HG02623 (cell line): Measurements from ENCODE around the gene ZNF292.
"Not testable (repeated sequence)": the region's sequence is repeated elsewhere in the genome, so short reads cannot be mapped to it uniquely, and the experiment has no call there.

Source experiments
- ATAC-seq: cut with Tn5 transposase; IDR thresholded peaks from one replicate; pipeline ENCODE4 v1.9.1; 2021; ENCODE audit warnings: moderate library complexity; ENCODE audit not compliant: unreplicated experiment

ZNF292 gene

DNA sequence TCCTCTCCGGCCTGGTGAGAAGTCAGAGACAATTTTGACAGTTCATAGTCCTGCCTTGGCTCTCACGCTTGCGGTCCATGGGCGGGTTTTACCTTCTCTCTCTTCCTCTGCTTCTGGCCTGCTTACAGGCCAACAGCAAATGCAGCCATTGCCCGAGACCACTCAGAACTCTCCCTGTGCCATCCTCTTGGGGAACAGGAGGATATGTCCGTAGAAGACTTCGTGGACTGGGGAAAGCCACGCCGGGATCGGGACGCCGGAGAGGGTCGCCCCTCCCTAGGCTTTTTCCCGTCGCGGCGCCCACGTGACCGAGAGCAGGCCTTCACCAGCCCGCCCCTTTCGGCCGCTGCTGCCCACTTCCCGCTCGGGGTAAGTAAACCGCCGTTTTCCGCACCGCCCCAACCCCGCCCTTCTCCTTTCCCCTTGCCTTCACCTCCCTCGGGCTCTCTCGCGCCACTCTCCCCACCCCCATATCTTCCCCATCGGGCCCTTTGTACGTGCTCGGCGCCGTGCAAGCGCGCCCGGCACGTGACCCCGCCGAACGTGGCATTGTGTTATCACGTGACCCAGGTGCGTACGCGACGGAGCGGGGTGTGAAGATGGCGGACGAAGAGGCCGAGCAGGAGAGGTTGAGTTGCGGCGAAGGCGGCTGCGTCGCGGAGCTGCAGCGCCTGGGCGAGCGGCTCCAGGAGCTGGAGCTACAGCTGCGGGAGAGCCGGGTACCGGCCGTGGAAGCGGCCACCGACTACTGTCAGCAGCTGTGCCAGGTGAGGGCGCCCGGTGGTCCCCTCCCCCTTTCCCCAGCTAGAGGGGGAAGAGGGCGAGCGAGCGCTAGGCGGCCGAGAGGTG, at the start of gene ZNF292:
ZNF292 (plus strand) TSS at position 573 of the 849 bp plus-strand sequence; CDS start at position 600, 27 bp downstream.
- peak; percentile 73 for ATAC-seq

DNA sequence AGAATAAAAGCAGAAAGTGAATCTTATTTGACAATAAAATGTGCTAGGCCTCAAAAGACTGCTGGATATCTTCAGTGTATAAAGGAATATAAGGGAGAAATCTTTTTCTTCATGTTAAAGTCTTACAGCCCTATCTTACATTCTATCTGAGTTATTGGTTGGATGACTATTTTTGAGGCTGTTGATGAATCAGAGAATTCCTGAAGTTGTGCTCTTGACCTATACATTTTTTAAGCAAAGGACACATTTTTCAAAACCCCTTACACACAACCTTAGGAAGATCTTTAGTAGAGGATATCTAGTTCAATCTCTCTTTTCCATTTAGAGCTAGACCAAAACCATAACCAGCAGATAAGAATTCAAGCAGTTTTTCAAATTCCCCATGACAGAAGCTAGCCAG, 49.5 kb upstream of the ZNF292 start:
- ATAC-seq: no peak

DNA sequence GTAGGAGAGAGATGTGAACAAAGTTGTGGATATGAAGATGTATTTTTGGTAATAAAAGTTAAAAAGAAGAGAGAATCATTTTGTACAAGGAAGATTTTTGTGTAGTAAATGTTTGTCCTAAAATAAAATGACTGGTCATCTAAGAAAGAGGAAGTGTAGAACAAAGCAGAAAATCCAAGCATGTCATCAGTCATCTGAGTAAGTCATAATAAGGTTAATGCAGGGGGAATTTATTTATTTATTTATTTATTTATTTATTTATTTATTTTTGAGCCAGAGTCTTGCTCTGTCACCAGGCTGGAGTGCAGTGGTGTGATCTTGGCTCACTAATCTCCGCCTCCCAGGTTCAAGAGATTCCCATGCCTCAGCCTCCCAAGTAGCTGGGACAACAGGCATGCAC, 44.7 kb upstream of the ZNF292 start:
- ATAC-seq: no peak

DNA sequence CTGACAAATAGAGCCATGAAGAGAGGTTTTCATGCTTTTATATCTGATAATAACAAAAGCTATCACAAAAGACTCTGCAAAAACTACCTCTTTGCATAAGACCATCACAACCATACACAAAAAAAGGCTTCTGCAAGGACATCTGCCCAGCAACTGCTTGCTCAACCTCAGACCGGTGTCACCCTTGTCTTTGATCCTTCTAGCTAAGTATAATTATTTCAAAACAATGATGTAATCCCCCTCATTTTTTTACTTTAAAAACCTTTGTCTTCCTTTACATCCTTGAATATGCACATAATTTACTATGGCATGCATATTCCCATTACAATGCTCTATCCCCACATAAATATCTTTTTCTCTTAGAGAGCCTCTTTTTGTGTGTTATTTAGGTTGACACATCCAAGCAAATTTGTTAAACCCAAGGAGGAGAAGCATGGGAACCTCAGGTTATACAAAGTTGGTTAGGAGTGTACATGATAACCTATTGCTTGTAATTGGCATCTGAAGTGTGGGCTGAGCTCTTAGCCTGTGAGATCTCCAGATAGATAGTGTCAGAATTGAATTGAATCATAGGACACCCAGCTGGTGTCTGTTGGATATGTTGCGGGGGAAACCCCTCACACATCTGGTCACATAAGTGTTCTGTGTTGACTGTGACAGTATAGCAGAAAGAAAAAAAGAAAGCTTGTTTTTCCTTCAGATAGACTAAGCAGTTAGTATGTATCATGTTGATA, 39.8 kb upstream of the ZNF292 start:
- peak; percentile 97 for ATAC-seq

DNA sequence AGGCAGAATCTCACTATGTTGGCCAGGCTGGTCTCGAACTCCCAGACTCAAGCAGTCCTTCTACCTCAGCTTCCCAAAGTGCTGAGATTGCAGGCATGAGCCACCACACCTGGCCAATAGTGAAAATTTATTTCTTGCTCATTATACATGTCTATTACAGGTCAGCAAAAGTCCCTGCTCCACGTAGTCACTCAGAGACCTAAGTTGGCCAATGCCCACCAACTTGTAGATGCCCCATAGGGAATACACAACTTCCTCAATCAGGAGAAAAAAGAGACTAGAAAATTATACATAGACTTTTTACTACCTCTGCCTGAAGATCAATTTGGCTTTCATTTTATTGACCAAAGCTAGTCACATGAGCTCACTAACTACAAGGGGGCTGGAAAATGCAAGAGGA, 38.4 kb upstream of the ZNF292 start:
- no peak for ATAC-seq

DNA sequence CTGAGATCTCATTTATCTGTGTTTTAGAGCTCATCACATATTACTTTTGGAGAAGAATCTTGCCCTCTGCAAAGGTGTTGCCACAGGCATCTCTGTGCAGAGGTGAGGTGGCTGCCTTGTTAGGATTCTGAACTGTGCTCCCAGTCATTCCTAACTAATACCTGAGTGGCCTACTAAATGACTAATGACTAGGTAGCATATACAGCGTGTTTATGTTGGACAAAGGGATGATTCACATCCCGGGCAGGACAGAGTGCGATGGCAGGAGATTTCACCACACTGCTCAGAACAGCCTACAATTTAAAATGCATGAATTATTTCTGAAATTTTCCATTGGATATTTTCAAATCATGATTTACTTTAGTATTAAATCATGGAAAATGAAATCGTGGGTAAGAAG, 37.3 kb upstream of the ZNF292 start:
- no peak for ATAC-seq

DNA sequence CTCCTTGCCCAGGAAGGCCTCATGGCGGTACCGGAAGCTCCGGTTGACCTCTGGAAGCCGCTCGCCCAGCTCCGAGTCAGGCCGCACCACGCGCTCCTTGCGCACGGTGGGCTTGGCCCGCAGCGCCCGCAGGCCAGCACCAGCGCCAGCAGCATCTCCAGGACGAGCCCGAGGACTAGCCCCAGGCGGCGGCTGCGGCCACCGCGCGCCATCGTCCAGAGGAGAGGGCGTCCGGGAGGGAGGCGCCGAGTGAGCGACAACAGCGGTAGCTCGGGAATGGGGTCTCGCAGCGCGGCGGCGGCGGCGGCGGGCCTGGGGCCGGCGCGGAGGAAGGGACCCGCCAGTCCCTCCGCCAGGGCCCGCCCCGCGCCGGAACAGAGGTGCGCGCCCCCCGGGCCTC, 32.9 kb upstream of the ZNF292 start:
- no peak for ATAC-seq

DNA sequence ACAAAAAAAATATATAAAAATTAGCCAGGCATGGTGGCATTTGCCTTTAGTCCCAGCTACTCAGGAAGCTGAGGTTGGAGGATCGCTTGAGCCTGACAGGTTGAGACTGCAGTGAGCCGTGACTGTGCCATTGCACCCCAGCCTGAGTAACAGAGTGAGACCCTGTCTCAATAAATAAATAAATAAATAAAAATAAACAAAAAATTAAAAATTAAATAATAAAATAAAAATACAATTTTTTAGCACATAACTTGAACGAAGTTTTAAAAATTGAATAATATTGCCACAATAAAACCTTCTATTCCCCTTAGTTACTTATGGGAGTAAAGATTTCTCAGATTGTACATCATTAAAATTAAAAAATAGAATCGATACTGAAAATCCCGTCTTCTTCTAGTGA, 31.3 kb upstream of the ZNF292 start:
- no peak for ATAC-seq

DNA sequence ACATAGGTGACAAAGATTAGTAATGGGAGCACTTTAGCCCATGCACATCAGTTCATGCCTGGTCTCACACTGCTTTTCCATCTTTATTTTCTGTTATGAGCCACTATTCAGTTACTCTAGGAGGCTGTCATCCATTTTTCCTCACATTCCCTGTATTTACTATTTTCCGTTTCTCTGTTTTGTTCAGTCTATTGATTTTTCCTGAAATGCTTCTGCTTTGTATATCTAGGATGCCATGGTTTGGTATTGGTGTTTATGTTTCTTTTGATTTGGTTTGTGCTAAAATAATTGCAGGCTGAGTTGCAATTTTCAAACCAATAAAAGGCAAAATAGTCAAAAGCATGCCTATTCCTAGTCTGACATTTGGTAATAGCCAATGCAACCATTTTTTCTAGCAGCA, 28.9 kb upstream of the ZNF292 start:
- ATAC-seq: no peak

DNA sequence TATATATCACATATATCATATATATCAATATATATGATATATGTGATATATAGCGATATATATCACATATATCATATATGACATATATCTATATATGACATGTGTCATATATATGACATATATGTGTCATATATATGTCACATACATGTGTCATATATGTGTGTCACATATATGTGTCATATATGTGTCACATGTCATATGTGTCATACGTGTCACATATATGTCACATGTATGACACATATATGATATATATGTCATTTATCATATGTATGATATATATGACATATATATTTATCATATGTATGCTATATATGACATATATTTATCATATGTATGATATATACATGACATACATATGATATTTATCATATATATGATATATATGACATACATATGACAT, 27.6 kb upstream of the ZNF292 start:
- no peak for ATAC-seq

DNA sequence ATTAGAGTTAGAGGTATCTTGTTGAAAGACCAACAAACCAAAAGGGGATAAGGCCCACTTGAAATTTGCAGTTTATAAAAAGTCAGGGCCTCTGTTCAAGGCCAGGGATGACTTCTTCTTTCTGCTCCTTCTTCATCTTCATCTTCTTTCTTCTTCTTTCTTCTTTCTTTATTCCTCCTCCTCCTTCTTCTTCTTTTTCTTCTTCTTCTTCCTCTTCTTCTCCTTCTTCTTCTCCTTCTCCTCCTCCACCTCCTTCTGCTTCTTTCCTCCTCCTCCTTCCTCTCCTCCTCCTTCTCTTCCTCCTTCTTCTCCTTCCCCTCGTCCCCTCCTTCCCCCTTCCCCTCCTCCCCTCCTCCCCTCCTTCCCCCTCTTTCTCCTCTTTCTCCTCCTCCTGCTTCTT, 18.4 kb upstream of the ZNF292 start:
- ATAC-seq: no peak

DNA sequence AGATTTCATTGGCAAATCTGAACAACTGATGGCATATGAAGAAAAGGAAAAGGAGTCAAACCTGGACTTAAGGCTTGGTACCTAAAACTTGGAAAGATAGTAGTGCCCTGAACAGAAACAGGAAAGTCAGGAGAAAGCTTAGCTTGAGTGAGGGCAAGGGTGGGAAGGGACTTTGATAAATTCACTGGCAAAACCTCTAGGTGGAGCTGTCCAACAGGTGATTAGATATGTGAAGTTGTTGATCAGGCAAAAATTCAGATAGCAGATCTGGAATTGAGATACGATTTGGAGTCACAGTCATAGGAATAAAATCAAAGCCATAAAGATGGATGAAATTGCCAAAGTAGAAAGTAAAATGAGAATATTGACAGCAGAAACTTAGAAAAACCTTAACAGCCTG, 16.1 kb upstream of the ZNF292 start:
- ATAC-seq: peak; percentile 60

DNA sequence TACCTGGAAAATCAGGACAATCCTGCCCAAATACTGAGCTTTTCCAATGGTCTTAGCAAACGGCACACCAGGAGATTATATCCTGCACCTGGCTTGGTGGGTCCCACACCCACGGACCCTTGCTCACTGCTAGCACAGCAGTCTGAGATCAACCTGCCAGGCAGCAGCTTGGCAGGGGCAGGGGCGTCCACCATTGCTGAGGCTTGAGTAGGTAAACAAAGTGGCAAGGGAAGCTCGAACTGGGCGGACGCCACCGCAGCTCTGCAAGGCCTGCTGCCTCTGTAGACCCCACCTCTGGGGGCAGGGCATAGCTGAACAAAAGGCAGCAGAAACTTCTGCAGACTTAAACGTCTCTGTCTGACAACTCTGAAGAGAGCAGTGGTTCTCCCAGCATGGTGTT, 15.4 kb upstream of the ZNF292 start:
- ATAC-seq: not testable (repeated sequence)

DNA sequence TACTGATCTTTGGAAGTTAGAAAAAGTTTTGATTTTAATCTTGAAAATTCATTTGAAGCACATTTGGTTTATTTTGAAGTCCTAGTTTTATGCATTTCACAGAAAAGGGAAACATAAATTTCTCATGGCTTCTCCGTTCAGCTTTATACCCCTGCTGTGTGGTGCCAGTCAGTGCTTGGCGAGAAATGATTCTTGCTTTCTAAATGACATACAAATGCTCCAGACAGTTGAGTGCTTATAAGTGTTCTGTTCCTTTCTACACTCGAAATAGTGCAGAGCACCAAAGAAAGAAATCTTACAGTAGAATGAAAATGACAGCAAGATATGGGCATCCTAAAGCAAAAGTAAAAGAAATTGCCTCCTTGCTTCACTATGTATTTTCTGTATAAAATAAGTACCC, 9.0 kb upstream of the ZNF292 start:
- peak; percentile 75 for ATAC-seq

DNA sequence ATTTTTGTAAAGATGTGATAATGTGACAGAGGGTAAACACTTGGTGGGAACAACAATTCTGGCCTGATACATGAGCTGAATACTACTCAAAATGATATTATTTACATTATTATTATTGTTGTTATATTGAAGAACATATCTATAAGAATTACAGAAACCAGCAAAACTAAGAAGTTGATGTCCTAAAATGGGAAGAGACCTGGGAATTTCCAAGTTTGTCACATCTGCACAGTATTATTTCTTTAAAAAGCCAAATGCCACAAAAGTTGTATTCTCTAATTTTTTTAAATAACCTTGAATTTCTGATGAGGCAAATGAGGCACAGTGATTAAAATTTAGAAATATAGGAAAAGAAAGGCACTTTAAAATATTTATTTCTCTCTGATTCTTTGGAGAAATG, 5.0 kb upstream of the ZNF292 start:
- ATAC-seq: no peak

DNA sequence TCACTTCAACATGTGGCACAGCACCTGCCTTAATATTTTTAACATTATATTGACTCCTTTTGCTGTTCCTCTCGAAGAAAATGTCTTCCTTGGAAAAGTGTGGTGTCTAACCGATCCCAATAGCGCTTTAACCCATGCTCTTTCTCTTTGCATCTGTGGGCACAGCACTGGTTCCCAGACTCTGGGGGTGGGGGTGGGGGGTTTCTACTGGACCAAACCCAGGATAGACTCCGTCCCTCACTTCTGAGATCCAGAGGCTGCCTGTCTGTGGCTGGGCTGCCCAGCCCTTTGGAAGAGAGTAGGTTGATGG, 3.9 kb upstream of the ZNF292 start:
- no peak for ATAC-seq

DNA sequence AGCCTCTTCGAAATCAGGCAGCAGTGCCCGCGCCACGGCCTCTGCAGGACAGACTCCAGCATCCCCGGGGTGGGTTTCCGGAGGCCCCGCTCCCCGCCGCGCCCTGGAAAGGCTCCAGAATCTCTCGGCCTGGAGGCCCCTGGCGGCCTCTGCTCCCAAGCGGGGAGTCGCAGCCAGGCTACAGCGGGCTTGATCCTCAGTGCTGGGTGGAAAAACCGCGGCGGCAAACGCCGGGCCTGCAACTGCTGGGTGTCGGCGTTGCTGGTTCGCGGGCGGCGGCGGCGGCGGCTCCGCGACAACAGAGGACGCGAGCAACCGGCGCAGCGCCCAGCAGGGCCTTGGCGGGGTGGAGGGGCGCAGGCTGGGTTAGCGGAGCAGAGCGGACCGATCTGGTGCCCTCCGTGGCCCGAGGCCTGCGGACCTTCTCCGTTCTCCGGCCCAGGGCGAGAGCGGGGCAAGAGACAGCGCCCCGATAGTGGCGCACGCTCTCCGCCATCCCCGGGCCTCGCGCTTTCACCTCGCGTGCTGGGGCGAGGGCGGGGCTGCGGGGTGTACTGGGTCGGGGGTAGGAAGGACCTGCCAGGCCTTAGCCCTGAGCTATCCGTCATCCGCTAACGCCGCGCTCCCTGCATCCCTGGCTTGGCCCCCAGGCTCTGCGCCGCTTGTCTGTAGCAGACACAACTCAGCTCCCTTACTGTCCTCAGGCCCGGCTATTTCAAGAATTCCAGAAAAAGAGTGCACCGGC, 3.4 kb upstream of the ZNF292 start:
- peak; percentile 32 for ATAC-seq

DNA sequence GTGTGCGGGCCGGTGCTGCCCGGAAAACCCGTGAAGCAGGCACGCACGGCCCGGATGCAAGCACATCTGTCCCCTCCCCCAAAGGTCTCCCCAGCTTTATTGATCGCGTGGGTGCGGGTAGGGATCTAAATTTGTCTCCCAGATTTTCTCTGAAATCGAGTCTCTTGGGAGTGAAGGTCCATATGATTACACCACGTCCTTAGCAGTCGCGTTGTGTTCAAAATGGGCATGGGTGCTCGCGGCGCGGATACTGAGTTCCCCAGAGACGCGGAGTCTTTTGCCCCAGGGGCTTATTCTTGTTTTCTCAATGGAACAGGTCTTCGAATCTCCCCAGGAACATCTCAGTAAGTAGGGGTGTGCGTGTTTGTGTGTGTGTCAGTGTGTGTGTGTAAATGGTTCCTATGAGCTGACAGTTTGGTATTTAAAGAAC, 2.8 kb upstream of the ZNF292 start:
- peak; percentile 0 for ATAC-seq

DNA sequence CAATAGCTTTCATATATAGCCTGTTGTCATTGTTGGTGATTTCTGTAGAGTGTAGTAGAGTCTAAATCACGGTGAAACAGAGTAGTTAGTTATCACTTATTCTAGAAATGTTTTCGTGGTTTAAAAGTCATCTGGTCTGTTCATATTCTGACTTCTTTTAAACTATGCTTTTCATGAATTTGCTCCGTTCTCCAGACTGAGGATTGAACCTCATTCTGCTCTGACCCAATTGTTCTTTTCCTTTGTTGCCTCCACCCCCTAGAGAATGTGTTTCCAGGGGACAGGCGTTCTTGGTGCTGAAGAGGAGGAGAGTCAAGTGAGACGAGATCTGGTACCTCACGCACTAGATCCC, 748 bp upstream of the ZNF292 start:
- ATAC-seq: no peak

DNA sequence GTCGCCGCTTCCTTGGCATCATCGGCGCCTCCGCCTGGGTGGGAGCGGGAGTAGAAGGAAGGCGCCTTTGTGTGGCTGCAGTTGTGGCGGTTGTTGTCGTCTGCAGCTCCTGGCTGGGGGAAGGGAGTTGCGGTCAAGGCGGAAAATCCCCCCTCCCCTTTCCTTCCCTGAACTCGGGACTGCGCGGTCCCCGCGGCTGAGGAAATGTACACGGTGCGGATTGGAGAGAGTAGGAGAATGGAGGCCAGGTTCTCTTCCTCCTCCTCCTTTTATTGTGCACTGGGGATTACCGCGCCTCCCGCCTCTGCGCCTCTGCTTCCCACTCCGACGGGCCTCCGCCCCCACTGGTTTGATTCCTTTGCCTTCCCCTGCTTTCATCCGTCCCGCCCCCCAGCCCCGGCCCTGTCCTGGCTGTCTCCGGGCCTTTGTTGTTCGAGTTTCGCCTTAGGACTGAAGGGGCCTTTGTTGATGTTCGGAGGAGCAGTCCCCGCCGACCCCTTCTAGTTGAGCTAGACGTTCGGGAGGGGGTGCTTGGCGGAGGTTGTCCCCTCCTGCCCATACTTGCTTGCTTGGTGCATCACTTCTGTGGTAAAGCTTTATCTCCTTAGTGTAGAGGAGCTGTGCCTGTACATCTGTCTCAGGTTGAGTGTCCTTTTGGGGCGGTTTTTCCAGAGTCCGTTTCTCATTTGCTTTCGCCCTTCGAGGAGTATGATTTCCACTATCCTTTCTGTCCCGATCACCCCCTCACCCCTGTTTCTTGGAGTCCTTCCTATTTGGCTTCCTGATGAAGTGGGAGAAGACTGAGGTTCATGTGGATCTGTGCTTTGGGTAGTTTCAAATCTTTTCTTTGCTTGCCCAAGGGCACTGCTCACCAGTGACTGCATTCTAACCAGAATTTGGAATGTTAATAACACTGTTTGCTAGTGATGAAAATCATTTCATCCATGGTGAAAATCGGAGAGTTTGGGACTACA, 764 bp downstream of the ZNF292 start:
- ATAC-seq: no peak

DNA sequence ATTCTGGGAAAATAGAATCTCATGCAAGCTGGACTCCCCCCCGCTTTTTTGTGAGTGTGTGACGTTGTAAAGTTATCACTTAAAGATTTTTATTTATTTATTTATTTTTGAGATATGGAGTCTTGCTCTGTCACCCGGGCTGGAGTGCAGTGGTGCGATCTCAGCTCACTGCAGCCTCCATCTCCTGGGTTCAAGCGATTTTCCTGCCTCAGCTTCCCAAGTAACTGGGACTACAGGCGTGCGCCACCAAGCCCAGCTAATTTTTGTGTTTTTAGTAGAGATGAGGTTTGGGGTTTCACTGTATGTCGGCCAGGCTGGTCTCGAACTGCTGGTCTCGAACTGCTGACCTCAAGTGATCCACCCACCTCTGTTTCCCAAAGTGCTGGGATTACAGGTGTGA, 2.2 kb downstream of the ZNF292 start:
- ATAC-seq: not testable (repeated sequence)
